ENCODE results near the gene ZXDC.

Gene ZXDC

GRCh38 chr3:126390751-126391150 lies 84.9 kb downstream of the ZXDC start:
- Histone ChIP-seq H3K36me3 (ENCODE audit: control insufficient read depth in 2 of 2, insufficient read depth in 2 of 2, low read length in 2 of 2) (no peaks in the 10 kb centered on the region), H3K4me1 (ENCODE audit: control insufficient read depth, insufficient read depth, low read length) (peaks cover 16% of the 10 kb centered on the region), H3K27me3 (ENCODE audit: control insufficient read depth in 1 of 2, insufficient read depth in 2 of 2, low read length in 2 of 2) (peaks cover 0 to 2% of the 10 kb centered on the region in 2 donors), H3K4me3 (ENCODE audit: low read length in 2 of 2) (no peak overlapping the region), H3K9ac (ENCODE audit: low read length in 2 of 2) (no peak overlapping the region), H3K9me3 (ENCODE audit: control insufficient read depth in 2 of 2, low read length in 2 of 2) (no peaks in the 10 kb centered on the region), H3K27ac (ENCODE audit: low read length) (no peak overlapping the region)

- Histone ChIP-seq H3K27ac (ENCODE audit: low read length) (no peak overlapping the region), H3K27me3 (ENCODE audit: control insufficient read depth in 1 of 2, insufficient read depth in 2 of 2, low read length in 2 of 2) (peaks cover 0 to 2% of the 10 kb centered on the region in 2 donors), H3K9me3 (ENCODE audit: control insufficient read depth in 2 of 2, low read length in 2 of 2) (no peaks in the 10 kb centered on the region), H3K4me3 (ENCODE audit: low read length in 2 of 2) (no peak overlapping the region), H3K4me1 (ENCODE audit: control insufficient read depth, insufficient read depth, low read length) (peaks cover 15% of the 10 kb centered on the region), H3K36me3 (ENCODE audit: control insufficient read depth in 2 of 2, insufficient read depth in 2 of 2, low read length in 2 of 2) (no peaks in the 10 kb centered on the region), H3K9ac (ENCODE audit: low read length in 2 of 2) (no peak overlapping the region)
These were observed 85.5 kb downstream of the ZXDC start for GRCh38 chr3:126390201-126390600.

GRCh38 chr3:126389794-126390146 lies 85.9 kb downstream of the ZXDC start:
- no peaks in the 10 kb centered on the region for H3K27me3 ChIP-seq (ENCODE audit: control insufficient read depth in 1 of 2, insufficient read depth in 2 of 2, low read length in 2 of 2)
- peaks cover 12% of the 10 kb centered on the region for H3K4me1 ChIP-seq (ENCODE audit: control insufficient read depth, insufficient read depth, low read length)
- peak overlapping the region; percentile 51 to 74 for H3K4me3 ChIP-seq (ENCODE audit: low read length in 2 of 2)
- no peak overlapping the region for H3K27ac ChIP-seq (ENCODE audit: low read length)
- H3K9me3 ChIP-seq (ENCODE audit: control insufficient read depth in 2 of 2, low read length in 2 of 2), result no peaks in the 10 kb centered on the region
- H3K36me3 ChIP-seq (ENCODE audit: control insufficient read depth in 2 of 2, insufficient read depth in 2 of 2, low read length in 2 of 2), result no peaks in the 10 kb centered on the region
- peak overlapping the region; percentile 29 to 42 for H3K9ac ChIP-seq (ENCODE audit: low read length in 2 of 2)

- Histone ChIP-seq H3K9me3 (ENCODE audit: control insufficient read depth in 2 of 2, low read length in 2 of 2) (no peaks in the 10 kb centered on the region), H3K9ac (ENCODE audit: low read length in 2 of 2) (peak overlapping the region; percentile 74 to 86), H3K4me3 (ENCODE audit: low read length in 2 of 2) (peak overlapping the region; percentile 71 to 74), H3K27me3 (ENCODE audit: control insufficient read depth in 1 of 2, insufficient read depth in 2 of 2, low read length in 2 of 2) (no peaks in the 10 kb centered on the region), H3K4me1 (ENCODE audit: control insufficient read depth, insufficient read depth, low read length) (peaks cover 8% of the 10 kb centered on the region), H3K36me3 (ENCODE audit: control insufficient read depth in 2 of 2, insufficient read depth in 2 of 2, low read length in 2 of 2) (no peaks in the 10 kb centered on the region), H3K27ac (ENCODE audit: low read length) (peak overlapping the region; percentile 75)
These were observed 86.4 kb downstream of the ZXDC start for GRCh38 chr3:126389112-126389793.

All from stomach smooth muscle (tissue), 2 donors.